ENCODE measurements around the gene SH3RF3. TPM values are rescaled to one million over a fixed set of nuclear protein-coding genes. Genes with fewer than 3 reads are reported as not detected.

Gene SH3RF3
- total RNA-seq, 1 experiment from 2014 or later: not detected

GRCh38 chr2:109369671-109370191 lies 240.7 kb downstream of the SH3RF3 start:
- no peak for TF ChIP-seq ZFX (IDR thresholded peaks at IDR 0.05)
- TF ChIP-seq YY1 (IDR thresholded peaks at IDR 0.05; ENCODE audit: extremely low read depth, insufficient replicate concordance, low read depth, low read length): no peak
- no peak for TF ChIP-seq ELF1 (IDR thresholded peaks at IDR 0.05; ENCODE audit: borderline replicate concordance, low read depth)
- no peak for TF ChIP-seq EGR1 (IDR thresholded peaks at IDR 0.05; ENCODE audit: low read depth)
- TF ChIP-seq, protein P1, sequence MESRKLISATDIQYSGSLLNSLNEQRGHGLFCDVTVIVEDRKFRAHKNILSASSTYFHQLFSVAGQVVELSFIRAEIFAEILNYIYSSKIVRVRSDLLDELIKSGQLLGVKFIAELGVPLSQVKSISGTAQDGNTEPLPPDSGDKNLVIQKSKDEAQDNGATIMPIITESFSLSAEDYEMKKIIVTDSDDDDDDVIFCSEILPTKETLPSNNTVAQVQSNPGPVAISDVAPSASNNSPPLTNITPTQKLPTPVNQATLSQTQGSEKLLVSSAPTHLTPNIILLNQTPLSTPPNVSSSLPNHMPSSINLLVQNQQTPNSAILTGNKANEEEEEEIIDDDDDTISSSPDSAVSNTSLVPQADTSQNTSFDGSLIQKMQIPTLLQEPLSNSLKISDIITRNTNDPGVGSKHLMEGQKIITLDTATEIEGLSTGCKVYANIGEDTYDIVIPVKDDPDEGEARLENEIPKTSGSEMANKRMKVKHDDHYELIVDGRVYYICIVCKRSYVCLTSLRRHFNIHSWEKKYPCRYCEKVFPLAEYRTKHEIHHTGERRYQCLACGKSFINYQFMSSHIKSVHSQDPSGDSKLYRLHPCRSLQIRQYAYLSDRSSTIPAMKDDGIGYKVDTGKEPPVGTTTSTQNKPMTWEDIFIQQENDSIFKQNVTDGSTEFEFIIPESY (IDR thresholded peaks at IDR 0.05; ENCODE audit: extremely low read depth, insufficient replicate concordance, low read length): no peak
- no peak for TF ChIP-seq RAD21 (IDR thresholded peaks at IDR 0.05; ENCODE audit: low read depth)
- TF ChIP-seq ZNF274 (IDR thresholded peaks at IDR 0.05; ENCODE audit: low read depth, low read length): no peak
- ChIA-PET POLR2A (no interaction called here), CTCF (no interaction called here), RAD21 (ENCODE audit: low non-redundant PET in 1 of 2, low total read pairs in 2 of 2, uncharacterized antibody in 2 of 2, unreplicated experiment in 2 of 2) (no interaction called here)
- Histone ChIP-seq H2AFZ (ENCODE audit: low read depth, low read length, poor library complexity, severe bottlenecking) (no peak overlapping the region), H3K27me3 (ENCODE audit: insufficient read depth, low read length) (no peaks in the 10 kb centered on the region; the same call in 1 of the 2 replicates), H3K36me3 (ENCODE audit: control insufficient read depth in 1 of 2, insufficient read depth in 2 of 2, low read length in 2 of 2) (no peaks in the 10 kb centered on the region), H3K9me3 (ENCODE audit: control insufficient read depth in 1 of 2, insufficient read depth in 1 of 2, low read depth in 1 of 2, low read length in 2 of 2) (no peaks in the 10 kb centered on the region), H3K9me2 (ENCODE audit: insufficient read depth) (no peaks in the 10 kb centered on the region), H3K79me2 (ENCODE audit: insufficient read depth, low read length) (no peaks in the 10 kb centered on the region), H3K4me1 (ENCODE audit: control insufficient read depth in 1 of 2, insufficient read depth in 2 of 2, low read length in 2 of 2) (no peaks in the 10 kb centered on the region), H3K4me2 (ENCODE audit: low read length) (no peak overlapping the region), H3K4me3 (replicated peaks in 1 of 2; ENCODE audit: low read depth in 1 of 2, low read length in 2 of 2) (no peak overlapping the region), H3K27ac (ENCODE audit: low read depth, low read length) (no peak overlapping the region), H4K20me1 (ENCODE audit: insufficient read depth) (no peaks in the 10 kb centered on the region), H3K9ac (ENCODE audit: low read length) (no peak overlapping the region)
- intact Hi-C loops (cut with micrococcal nuclease): no loop called here
- no TSS peak for BruUV-seq (replicated peaks)
- DNase-seq (ENCODE audit: low read depth, low spot score): no peak
- ATAC-seq: no peak

All from HCT116 (cell line).